Endodermal cell (in vitro differentiated cells): ENCODE data around the gene MREG. TPM values are rescaled to one million over a fixed set of nuclear protein-coding genes. Genes with fewer than 3 reads are reported as not detected.

ENCODE experiments used
- DNase-seq: peaks from one replicate; pipeline ENCODE4 v3.0.0-alpha.2; 2017
- H3K27ac ChIP-seq: 2 replicates; pipeline ENCODE4 v1.5.1; 2013; ENCODE audit warnings: mild to moderate bottlenecking, low read depth, low read length, moderate library complexity
- H3K27me3 ChIP-seq: 2 replicates; pipeline ENCODE4 v1.6.1; 2013; ENCODE audit warnings: mild to moderate bottlenecking, low read length, moderate library complexity; ENCODE audit not compliant: insufficient read depth, control insufficient read depth, poor library complexity, severe bottlenecking
- H3K36me3 ChIP-seq: 2 replicates; pipeline ENCODE4 v1.7.0; 2013; ENCODE audit warnings: mild to moderate bottlenecking, low read length, moderate library complexity; ENCODE audit not compliant: control insufficient read depth, insufficient read depth
- H3K4me1 ChIP-seq: one replicate; pipeline ENCODE4 v1.7.0; 2013; ENCODE audit warnings: low read length; ENCODE audit not compliant: control insufficient read depth, insufficient read depth
- H3K4me3 ChIP-seq: 2 replicates; pipeline ENCODE4 v1.5.1; 2013; ENCODE audit warnings: mild to moderate bottlenecking, low read length, moderate library complexity
- H3K9ac ChIP-seq: 2 replicates; pipeline ENCODE4 v1.6.1; 2013; ENCODE audit warnings: mild to moderate bottlenecking, low read length, moderate library complexity; ENCODE audit not compliant: poor library complexity, severe bottlenecking; ENCODE audit errors: extremely low read depth
- H3K9me3 ChIP-seq: 2 replicates; pipeline ENCODE4 v1.6.1; 2013; ENCODE audit warnings: mild to moderate bottlenecking, low read length, moderate library complexity; ENCODE audit not compliant: control insufficient read depth
- H3K27ac Mint-ChIP-seq: 2 replicates; pipeline ENCODE4 v1.8.0; 2020; ENCODE audit warnings: mixed read lengths
- H3K27me3 Mint-ChIP-seq: 2 replicates; pipeline ENCODE4 v1.8.0; 2021; ENCODE audit warnings: mild to moderate bottlenecking, mixed read lengths; ENCODE audit not compliant: insufficient read depth
- H3K36me3 Mint-ChIP-seq: 2 replicates; pipeline ENCODE4 v1.8.0; 2020; ENCODE audit warnings: low read depth, mixed read lengths
- H3K4me1 Mint-ChIP-seq: 2 replicates; pipeline ENCODE4 v1.8.0; 2020; ENCODE audit warnings: mixed read lengths
- H3K4me3 Mint-ChIP-seq: 2 replicates; pipeline ENCODE4 v1.8.0; 2020; ENCODE audit warnings: mild to moderate bottlenecking, moderate library complexity, mixed read lengths
- H3K9me3 Mint-ChIP-seq: 2 replicates; pipeline ENCODE4 v1.8.0; 2020; ENCODE audit warnings: mild to moderate bottlenecking, mixed read lengths
- CTCF ChIP-seq: fragments of 200-600 bp; sonication (generic); conservative IDR thresholded peaks from 2 replicates; pipeline ENCODE4 v1.5.0; 2021; ENCODE audit warnings: antibody characterized with exemption, mild to moderate bottlenecking
- WGBS, 2 experiments: methylation state at CpG; one replicate each; pipeline versions ENCODE4 v1.1.5 to v1.1.7; 2013; ENCODE audit warnings: missing lambda C conversion rate in 2 of 2, mixed read lengths in 1 of 2; ENCODE audit not compliant: insufficient coverage in 1 of 2, insufficient read length in 1 of 2; 5-methylcytosine and 5-hydroxymethylcytosine counted together
- total RNA-seq, 2 donors: library from RNA; stranded (reverse); fragmentation: NEBNext Ultra II Directional in 1 of 2; extraction: Animal tissue kit (Norgen Biotek cat#: 25700) in 1 of 2; gene quantifications; 2 replicates in 1 of 2; 3 replicates in 1 of 2; pipeline ENCODE4 v1.2.1, GENCODE V29; 2021

Gene MREG
- total RNA-seq, 2 donors from 2014 or later = 13.0 to 17.8 TPM

- Mint-ChIP-seq H3K9me3 (no peaks in the 10 kb centered on the region), H3K4me3 (no peak overlapping the region), H3K27me3 (peaks cover 19% of the 10 kb centered on the region), H3K27ac (no peak overlapping the region), H3K4me1 (peaks cover 13% of the 10 kb centered on the region), H3K36me3 (no peaks in the 10 kb centered on the region)
- no peaks in the 10 kb centered on the region for H3K36me3 ChIP-seq
- H3K4me3 ChIP-seq = no peak overlapping the region
- H3K9ac ChIP-seq = no peak overlapping the region
- DNase-seq = no peak
- H3K27ac ChIP-seq = no peak overlapping the region
- WGBS, 2 experiments = 97 to 100% methylated on average over 3 to 4 of the region's 4 CpGs
- H3K27me3 ChIP-seq = peaks cover 11% of the 10 kb centered on the region
- no peak for TF ChIP-seq CTCF
- peaks cover 8% of the 10 kb centered on the region for H3K9me3 ChIP-seq
- no peaks in the 10 kb centered on the region for H3K4me1 ChIP-seq
Measured at GRCh38 chr2:215900203-215900611, 113.1 kb downstream of the MREG start.

DNA sequence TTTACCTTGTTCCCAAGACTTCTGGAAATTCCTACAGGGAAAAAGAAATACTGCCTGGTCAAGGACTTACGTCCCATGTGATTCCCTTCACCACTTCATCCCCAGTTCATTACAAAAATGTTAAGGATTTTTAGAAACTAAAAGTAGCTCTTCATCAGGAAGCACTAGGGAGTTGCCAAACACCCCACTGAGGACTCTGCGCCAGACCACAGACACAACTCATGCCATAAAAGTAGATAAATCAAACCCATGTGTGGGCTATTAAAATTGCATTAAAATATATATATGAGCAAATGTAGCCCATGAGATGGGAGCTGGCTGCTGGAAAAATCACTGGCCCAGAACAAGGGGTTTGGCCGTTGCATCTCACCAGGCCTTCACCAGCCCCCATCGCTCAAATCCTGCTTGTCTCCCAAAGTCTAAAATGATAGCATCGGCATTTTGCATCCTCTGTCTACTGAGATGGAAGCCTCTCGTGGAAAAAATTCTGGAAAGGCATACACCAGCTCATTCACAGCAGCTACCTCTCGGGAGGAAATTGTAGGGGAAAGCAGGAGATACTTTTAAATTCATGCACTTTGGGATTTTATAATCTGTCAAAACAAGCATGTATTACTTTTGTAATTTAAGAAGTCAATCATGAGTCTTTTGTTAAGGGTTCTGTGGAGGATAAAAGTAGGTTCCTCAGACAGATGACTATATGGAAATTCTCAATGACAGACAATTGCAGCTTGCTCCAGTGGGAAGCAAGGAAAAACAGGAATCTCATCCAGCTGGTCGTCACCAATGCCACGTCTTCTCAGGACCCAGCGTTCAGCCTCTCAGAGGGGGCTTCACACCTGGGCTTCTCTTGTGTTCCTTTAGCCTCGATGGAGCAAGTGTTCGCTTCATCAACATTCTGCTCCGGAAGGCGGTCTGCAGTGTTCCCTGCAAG, 113.9 kb downstream of the MREG start:
- Mint-ChIP-seq H3K27me3 (peaks cover 18% of the 10 kb centered on the region), H3K27ac (no peak overlapping the region), H3K36me3 (no peaks in the 10 kb centered on the region), H3K4me3 (no peak overlapping the region), H3K9me3 (no peaks in the 10 kb centered on the region), H3K4me1 (peaks cover 12% of the 10 kb centered on the region)
- Histone ChIP-seq H3K27ac (no peak overlapping the region), H3K27me3 (peaks cover 9% of the 10 kb centered on the region), H3K4me1 (no peaks in the 10 kb centered on the region), H3K9me3 (peaks cover 8% of the 10 kb centered on the region), H3K9ac (no peak overlapping the region), H3K4me3 (no peak overlapping the region), H3K36me3 (no peaks in the 10 kb centered on the region)
- 87 to 92% methylated on average over 11 to 14 of the region's 14 CpGs for WGBS, 2 experiments
- DNase-seq = no peak
- no peak for TF ChIP-seq CTCF

- Mint-ChIP-seq H3K4me3 (no peak overlapping the region), H3K4me1 (peaks cover 4% of the 10 kb centered on the region), H3K27me3 (peaks cover 17% of the 10 kb centered on the region), H3K36me3 (no peaks in the 10 kb centered on the region), H3K9me3 (no peaks in the 10 kb centered on the region), H3K27ac (no peak overlapping the region)
- DNase-seq = no peak
- no peaks in the 10 kb centered on the region for H3K4me1 ChIP-seq
- WGBS, 2 experiments = 89 to 98% methylated on average over 1 to 2 of the region's 2 CpGs
- H3K27me3 ChIP-seq = no peaks in the 10 kb centered on the region
- peaks cover 8% of the 10 kb centered on the region for H3K9me3 ChIP-seq
- H3K9ac ChIP-seq = no peak overlapping the region
- H3K36me3 ChIP-seq = no peaks in the 10 kb centered on the region
- H3K27ac ChIP-seq = no peak overlapping the region
- H3K4me3 ChIP-seq = no peak overlapping the region
- no peak for TF ChIP-seq CTCF
Measured at GRCh38 chr2:215898363-215898762, 115.0 kb downstream of the MREG start.
